HCT116 (cell line): ENCODE results near the gene ZSWIM4.

ENCODE experiments used
- ATF3 ChIP-seq: IDR thresholded peaks from 2 replicates; pipeline ENCODE4 v1.6.1; 2012
- EGR1 ChIP-seq: IDR thresholded peaks from 2 replicates; pipeline ENCODE4 v1.6.1; 2012; ENCODE audit warnings: low read depth
- EZH2 ChIP-seq: fragments of 200-600 bp; sonication (generic); IDR thresholded peaks from 2 replicates; pipeline ENCODE4 v1.6.1; 2017; ENCODE audit warnings: antibody characterized with exemption, mixed run types
- FOSL1 ChIP-seq: IDR thresholded peaks from 2 replicates; pipeline ENCODE4 v1.6.1; 2012; ENCODE audit warnings: low read depth
- POLR2A ChIP-seq: IDR thresholded peaks from 2 replicates; pipeline ENCODE4 v1.7.0; 2011; ENCODE audit warnings: borderline replicate concordance; ENCODE audit not compliant: insufficient read depth, insufficient read length; ENCODE audit errors: extremely low read depth
- POLR2AphosphoS5 ChIP-seq: IDR thresholded peaks from 2 replicates; pipeline ENCODE4 v1.6.1; 2011; ENCODE audit warnings: mild to moderate bottlenecking, low read depth, low read length, moderate library complexity
- REST ChIP-seq: IDR thresholded peaks from 2 replicates; pipeline ENCODE4 v1.6.1; 2012; ENCODE audit warnings: low read depth
- SIN3A ChIP-seq: IDR thresholded peaks from 2 replicates; pipeline ENCODE4 v1.6.1; 2012; ENCODE audit warnings: low read depth
- SP1 ChIP-seq: IDR thresholded peaks from 2 replicates; pipeline ENCODE4 v1.6.1; 2012; ENCODE audit warnings: low read depth
- SRF ChIP-seq: IDR thresholded peaks from 2 replicates; pipeline ENCODE4 v1.6.1; 2012; ENCODE audit warnings: low read depth
- TF ChIP-seq, protein P1 (sequence below), 3 experiments: fragments of 200-600 bp in 1 of 3; sonication (generic) in 1 of 3; IDR thresholded peaks in 2 of 3; conservative IDR thresholded peaks in 1 of 3; 2 replicates each; pipeline ENCODE4 v1.5.1; 2012 to 2017; ENCODE audit warnings: low read depth in 2 of 3, low read length in 2 of 3, antibody characterized with exemption in 1 of 3, borderline replicate concordance in 1 of 3, control low read depth in 1 of 3, mild to moderate bottlenecking in 1 of 3, mixed read lengths in 1 of 3, mixed run types in 1 of 3, moderate library complexity in 1 of 3; ENCODE audit not compliant: insufficient read depth in 1 of 3
- TF ChIP-seq, protein P2 (sequence below): IDR thresholded peaks from 2 replicates; pipeline ENCODE4 v1.6.1; 2011; ENCODE audit warnings: mild to moderate bottlenecking, low read length, moderate library complexity; ENCODE audit not compliant: insufficient replicate concordance; ENCODE audit errors: extremely low read depth

DNA sequence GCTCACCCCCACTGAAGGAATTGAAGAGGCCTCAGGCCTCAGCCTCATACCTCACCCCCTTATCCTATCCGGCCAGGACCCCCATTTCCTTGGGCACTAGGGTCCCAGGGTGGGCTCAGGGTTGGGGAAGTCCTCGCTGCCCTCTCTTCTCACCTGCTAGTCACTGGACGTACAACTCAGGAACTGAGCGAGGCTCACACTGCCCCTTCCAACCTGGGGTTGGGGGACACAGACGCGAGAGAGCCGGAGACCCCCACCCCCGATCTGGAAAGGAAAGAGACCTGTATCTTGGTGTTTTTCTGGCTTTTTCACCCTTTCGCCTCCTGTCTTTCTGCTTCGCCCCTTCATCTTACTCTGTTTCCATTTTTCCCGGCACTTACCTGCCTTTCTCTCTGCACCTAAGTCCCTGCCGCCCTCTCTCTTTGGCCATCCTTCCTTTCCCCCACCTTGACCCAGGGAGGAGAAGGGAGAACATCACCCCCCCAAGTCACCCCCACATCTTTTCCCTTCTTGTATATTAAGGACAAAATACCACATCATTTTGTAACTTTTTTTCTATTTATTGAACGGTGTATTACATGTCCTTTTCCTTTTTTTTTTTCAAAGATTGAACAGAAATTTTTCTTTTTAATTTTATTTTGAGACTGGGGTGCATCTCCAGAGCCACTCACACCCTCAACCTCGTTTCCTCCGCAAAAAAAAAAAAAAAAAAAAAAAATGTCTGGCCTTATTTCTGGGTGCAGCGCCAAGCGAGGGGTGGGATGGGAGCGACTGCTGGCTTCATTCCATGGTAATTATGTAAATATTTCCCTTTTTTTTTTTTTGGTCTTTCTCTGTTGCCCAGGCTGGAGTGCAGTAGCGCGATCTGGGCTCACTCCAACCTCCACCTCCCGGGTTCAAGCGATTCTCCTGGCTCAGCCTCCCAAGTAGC lies 36.6 kb downstream of the ZSWIM4 start:
- TF ChIP-seq, protein P1, sequence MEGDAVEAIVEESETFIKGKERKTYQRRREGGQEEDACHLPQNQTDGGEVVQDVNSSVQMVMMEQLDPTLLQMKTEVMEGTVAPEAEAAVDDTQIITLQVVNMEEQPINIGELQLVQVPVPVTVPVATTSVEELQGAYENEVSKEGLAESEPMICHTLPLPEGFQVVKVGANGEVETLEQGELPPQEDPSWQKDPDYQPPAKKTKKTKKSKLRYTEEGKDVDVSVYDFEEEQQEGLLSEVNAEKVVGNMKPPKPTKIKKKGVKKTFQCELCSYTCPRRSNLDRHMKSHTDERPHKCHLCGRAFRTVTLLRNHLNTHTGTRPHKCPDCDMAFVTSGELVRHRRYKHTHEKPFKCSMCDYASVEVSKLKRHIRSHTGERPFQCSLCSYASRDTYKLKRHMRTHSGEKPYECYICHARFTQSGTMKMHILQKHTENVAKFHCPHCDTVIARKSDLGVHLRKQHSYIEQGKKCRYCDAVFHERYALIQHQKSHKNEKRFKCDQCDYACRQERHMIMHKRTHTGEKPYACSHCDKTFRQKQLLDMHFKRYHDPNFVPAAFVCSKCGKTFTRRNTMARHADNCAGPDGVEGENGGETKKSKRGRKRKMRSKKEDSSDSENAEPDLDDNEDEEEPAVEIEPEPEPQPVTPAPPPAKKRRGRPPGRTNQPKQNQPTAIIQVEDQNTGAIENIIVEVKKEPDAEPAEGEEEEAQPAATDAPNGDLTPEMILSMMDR (IDR thresholded peaks at IDR 0.05 in 2 of 3, conservative IDR thresholded peaks at IDR 0.05 in 1 of 3; ENCODE audit: borderline replicate concordance in 1 of 3, insufficient read depth in 1 of 3, low read depth in 2 of 3, low read length in 2 of 3): no peak
- TF ChIP-seq, protein P2, sequence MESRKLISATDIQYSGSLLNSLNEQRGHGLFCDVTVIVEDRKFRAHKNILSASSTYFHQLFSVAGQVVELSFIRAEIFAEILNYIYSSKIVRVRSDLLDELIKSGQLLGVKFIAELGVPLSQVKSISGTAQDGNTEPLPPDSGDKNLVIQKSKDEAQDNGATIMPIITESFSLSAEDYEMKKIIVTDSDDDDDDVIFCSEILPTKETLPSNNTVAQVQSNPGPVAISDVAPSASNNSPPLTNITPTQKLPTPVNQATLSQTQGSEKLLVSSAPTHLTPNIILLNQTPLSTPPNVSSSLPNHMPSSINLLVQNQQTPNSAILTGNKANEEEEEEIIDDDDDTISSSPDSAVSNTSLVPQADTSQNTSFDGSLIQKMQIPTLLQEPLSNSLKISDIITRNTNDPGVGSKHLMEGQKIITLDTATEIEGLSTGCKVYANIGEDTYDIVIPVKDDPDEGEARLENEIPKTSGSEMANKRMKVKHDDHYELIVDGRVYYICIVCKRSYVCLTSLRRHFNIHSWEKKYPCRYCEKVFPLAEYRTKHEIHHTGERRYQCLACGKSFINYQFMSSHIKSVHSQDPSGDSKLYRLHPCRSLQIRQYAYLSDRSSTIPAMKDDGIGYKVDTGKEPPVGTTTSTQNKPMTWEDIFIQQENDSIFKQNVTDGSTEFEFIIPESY: no peak
- TF ChIP-seq POLR2AphosphoS5 (peak; percentile 33; the same call in 1 of the 2 replicates), EGR1 (no peak), FOSL1 (no peak), SRF (no peak), POLR2A (no peak), SP1 (no peak), SIN3A (no peak), REST (no peak), ATF3 (no peak), EZH2 (no peak)
